GM03348 (cell line): ENCODE results near the gene ADRA2B.
"Not testable (repeated sequence)": the region's sequence is repeated elsewhere in the genome, so short reads cannot be mapped to it uniquely, and the experiment has no call there.

ENCODE experiments used
- DNase-seq: peaks from one replicate; pipeline ENCODE4 v3.0.0; 2012; ENCODE audit warnings: low spot score

The ADRA2B gene

DNA sequence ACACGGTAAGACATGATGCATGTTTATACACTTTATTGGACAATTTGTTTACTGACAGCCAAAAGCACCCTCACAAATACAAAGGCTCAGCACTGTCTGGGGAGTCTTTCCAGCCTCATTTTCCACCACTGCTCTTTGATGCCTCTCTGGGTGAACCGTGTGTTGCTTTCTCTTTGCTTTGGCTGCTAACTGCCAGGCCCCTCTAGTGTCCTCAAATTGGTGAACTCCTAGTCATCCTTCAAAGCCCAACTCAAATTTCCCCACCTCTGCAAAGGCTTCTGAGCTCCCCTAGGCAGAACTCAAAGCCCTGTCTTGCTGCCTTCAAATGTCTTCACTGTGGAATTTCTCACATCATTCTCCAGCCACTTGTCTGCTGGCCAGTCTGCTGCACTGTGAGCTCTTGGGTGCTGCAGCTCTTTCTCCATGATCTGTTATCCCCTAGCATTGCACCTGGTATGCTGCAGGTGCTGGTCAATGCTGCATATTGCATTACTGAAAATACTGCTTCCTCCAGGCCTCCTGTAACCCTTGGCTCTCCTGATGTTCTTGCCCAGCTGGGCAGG lies 49.2 kb downstream of the ADRA2B start:
- not testable (repeated sequence) for DNase-seq

- not testable (repeated sequence) for DNase-seq
These were observed 49.9 kb downstream of the ADRA2B start for GRCh38 chr2:96066511-96066910.

DNA sequence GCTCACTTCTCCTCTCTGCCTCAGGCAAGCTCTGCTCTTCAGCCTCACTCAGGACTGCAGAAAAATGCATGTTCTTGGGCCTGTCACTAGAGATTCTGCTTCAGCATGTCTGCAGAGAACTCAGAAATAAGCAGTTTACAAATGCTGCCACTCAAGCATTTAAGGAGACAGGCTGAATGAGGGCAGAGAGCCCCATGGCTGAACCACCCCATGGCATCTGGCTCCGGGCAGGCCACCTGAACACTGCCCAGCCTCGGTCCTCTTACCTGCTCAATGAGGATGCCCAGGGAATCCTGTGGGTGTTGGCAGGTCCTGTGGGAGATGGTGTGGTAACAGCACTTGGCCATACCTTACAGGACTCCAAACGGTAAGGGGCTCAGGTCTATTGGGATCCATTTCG lies 50.4 kb downstream of the ADRA2B start:
- DNase-seq = not testable (repeated sequence)

DNA sequence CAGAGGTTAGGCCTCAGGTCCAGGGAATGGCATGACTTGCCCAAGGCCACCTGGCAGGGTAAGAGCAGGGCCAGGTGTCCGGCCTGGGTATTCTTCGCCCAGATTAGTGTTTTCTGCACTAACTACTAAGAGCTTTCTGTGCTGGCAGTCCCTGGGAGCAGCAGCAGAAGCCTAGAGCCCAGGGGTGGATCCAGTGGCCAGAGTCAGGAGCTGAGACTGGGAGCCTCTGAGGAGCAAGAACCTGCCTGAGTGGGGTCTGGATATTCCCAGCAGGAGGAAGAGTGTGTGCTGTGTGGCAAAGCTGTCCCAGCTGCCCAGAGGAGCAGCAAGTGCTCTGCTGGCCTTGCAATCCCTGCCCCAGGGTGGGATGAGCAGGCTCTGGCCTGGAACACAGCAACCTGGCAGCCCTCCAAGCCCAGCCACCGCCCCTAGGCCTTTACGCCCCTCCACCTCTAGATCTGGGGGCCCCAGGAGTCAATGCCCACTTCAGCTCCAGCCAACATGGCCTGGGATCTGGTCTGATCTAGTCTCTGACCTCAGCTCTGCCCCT lies 50.9 kb downstream of the ADRA2B start:
- DNase-seq = no peak

GRCh38 chr2:96064760-96065159 lies 51.6 kb downstream of the ADRA2B start:
- DNase-seq = not testable (repeated sequence)

- not testable (repeated sequence) for DNase-seq
These were observed 52.2 kb downstream of the ADRA2B start for GRCh38 chr2:96064047-96064675.

GRCh38 chr2:96063116-96063899 lies 53.1 kb downstream of the ADRA2B start:
- DNase-seq = peak; percentile 31
